ENCODE results near the gene NNAT.
A peak's percentile ranks its signal among the peaks of the same experiment; 100 is the strongest.

Gene NNAT

DNA sequence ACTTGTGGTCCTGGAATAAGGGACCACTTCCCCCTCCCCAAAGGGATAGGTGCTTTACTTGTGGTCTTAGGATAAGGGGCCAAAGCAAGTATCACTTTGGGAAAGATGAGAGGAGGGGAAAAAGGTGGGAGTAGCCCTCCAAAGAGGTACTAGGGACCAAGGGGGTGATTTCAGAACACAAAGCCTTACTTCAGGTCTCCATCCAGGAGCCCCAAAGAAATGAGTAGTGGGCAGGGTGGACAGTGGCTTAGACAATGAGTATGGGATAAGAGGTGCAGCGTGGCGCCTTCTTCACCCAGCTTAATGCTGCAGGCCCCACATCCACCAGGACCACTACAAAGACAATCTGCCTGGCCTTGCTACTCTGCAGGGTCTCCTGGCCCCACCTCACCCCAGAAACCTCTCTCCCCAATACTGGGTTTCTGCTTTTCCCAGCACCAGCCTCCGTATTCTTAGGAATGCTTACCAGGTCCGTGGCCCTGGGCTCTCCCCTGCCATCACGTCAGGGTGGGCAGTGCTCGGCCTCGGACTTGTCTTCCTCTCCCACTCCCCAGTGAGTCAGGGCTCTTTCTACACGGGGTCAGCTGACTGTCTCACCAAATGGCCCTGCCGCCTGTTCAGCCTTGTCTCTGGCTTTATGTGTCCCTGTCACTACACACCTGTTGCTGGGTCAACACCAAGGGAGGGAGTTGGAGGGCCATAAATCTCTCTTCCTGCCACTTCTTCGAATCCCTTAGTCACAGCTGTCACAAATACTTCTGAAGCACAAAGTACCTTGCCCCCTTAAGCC is 3.1 kb downstream of the NNAT start:
- no peak for DNase-seq (ENCODE audit: low read depth in 2 of 2)

GRCh38 chr20:37524859-37525708 is 4.0 kb downstream of the NNAT start:
- DNase-seq (ENCODE audit: low read depth in 2 of 2), result peak in 1 of 2 donors; percentile 12

DNA sequence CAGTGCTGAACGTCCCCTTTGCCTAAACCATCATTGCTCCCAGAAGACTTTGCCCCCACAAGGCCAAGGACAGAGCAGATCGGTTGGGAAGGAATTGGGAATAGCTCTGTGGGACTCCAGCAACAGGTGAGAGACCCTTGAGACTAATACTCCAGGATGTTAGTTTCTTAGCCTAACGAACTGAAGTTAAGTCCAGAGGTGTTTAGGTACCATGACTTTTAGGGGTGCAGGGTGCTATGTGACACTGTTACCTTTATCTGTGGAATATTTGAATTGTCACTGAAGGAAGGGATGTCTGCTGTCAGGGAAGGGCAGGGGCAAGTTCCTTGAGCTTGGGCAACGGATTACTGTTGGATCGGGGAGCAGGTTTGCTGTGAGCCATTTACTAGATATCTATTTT is 4.8 kb downstream of the NNAT start:
- no peak for DNase-seq (ENCODE audit: low read depth in 2 of 2)

GRCh38 chr20:37526238-37526838 is 5.3 kb downstream of the NNAT start:
- DNase-seq (ENCODE audit: low read depth in 2 of 2), result no peak

DNA sequence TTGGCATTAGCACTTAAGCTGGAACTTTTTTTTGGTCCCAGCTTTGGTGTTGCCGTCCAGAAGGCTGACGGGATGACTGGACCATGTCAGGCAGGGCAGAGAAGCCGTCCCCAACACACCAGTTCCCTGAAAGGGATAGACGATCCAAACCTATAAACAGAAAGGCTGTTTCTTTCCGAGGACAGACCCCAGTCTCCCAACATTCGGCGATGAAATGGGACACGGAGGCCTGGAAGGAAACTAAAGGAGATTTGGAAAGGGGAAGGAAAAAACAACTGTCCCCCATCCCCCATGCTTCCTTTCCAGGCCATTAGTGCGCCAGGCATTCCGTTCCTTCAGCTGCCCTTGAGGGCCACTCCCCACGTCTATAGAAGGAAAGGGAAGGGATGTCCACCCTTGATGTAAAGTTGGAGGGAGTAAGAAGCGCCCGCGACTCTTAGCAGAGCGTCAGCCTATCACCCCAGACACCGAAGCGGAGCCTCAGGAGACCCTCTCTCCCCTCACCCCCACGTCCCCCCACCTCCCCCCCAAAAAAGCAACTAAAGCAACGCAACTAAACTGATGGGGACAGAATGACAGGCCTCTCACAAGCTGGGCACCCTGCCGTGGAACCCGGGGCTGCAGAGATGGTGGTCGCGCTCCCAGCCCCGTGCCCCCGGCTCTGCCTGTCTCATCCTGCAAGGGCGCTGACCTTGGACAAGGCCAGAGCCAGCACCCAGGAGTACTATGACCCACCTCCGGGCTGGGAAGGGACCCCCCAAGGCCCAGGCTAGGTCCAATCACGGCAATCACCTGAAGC is 6.0 kb downstream of the NNAT start:
- no peak for DNase-seq (ENCODE audit: low read depth in 2 of 2)

DNA sequence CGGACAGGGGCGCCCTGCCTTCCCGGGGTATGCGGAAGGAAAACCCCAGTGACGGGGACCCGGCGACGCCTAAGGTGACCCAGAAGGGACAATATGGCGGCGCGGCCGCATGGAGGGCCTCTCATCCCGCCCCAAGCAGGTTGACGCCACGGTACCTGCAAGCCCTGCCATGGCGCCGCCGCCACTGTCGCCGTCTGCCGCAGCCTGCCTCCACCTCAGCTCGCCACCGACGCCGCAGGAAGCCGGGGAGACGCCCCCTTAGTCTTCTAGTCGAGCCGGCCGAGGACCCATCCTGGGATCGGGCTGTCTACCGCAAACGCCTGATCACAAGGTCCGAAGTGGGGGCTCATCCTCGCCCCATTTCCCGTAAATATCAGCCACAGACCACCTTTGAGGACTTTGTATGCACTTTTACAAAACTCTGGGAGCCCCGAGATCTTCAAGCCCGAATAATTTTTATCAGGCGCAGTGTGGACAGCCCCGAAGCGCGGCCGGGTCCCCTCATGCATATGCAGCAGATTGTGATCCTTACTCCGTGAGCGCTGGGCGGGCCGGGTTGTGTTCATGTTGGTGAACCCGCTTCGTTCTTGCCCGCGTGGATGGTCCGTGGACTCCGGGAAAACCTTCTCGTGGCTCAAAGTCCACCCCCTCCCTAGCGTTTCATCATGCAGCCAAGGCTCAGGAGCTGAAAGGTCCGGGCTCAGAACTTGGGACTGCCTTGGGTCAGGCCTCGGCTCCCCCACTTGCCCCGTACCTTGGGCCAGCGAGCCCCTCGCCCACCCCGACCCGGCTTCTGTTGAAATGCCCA is 6.8 kb downstream of the NNAT start, which contains the start of gene BLCAP:
BLCAP (minus strand) TSS at position 239 of the 808 bp plus-strand sequence. CDS start 8,702 bp downstream, outside the sequence.
- DNase-seq (ENCODE audit: low read depth in 2 of 2), result peak; percentile 84 to 90

GRCh38 chr20:37528446-37529213 is 7.6 kb downstream of the NNAT start:
- peak in 1 of 2 donors; percentile 14 for DNase-seq (ENCODE audit: low read depth in 2 of 2)

GRCh38 chr20:37529214-37529967 is 8.3 kb downstream of the NNAT start:
- no peak for DNase-seq (ENCODE audit: low read depth in 2 of 2)

DNA sequence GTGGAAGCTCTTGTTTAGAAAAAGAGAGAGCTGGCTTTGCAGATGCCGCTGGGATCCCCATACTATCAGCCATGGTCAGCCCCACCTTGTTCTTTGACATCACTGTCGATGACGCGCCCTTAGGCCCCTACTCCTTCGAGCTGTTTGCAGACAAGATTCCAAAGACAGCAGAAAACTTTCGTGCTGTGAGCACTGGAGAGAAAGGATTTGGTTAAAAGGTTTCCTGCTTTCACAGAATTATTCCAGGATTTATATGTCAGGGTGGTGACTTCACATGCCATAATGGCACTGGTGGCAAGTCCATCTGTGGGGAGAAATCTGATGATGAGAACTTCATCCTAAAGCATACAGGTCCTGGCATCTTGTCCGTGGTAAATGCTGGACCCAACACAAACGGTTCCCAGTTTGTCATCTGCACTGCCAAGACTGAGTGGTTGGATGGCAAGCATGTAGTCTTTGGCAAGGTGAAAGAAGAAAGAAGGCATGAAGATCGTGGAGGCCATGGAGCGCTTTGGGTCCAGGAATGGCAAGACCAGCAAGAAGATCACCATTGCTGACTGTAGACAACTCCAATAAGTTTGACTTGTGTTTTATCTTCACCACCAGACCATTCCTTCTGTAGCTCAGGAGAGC is 9.0 kb downstream of the NNAT start:
- no peak for DNase-seq (ENCODE audit: low read depth in 2 of 2)

DNA sequence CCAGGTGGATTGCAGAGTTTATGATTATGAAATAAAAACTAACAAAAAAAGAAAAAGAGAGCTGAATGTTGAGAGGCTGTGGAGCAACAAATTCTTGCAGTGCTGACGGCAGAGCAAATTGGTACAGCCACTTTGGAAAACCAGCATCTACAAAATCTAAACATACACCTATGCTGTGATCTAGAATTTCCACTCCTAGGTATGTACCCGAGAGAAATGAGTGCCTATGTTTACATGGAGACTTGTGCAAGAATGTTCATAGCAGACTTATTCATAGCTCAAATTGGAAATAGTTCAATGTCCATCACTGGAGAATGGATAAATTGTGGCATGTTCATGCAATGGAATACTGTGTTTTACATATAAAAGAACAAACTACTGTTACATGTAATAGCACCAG is 9.6 kb downstream of the NNAT start:
- no peak for DNase-seq (ENCODE audit: low read depth in 2 of 2)

DNA sequence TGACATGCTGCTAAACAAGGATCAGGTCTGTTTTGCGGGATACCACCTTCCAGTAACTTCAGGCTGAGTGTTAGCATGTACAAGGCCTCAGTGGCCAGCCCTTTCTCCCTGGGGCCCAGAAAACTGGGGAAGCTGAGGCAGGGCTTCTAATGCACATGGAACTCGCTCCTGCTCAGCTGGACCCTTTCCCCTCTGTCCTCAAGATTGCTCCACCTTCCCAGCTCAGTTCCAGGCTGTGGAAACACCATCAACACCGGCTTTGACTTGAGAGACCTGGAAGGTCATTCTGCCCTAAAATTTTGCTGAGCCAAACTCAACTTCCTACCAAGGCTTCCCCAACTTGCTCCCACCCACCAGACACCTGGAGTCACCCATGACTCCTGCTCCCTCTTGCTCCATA is 10.8 kb downstream of the NNAT start:
- no peak for DNase-seq (ENCODE audit: low read depth in 2 of 2)

GRCh38 chr20:37533154-37533715 is 12.2 kb downstream of the NNAT start:
- DNase-seq (ENCODE audit: low read depth in 2 of 2), result no peak

- peak in 1 of 2 donors; percentile 58 for DNase-seq (ENCODE audit: low read depth in 2 of 2)
Measured at GRCh38 chr20:37534401-37535157, 13.5 kb downstream of the NNAT start.

DNA sequence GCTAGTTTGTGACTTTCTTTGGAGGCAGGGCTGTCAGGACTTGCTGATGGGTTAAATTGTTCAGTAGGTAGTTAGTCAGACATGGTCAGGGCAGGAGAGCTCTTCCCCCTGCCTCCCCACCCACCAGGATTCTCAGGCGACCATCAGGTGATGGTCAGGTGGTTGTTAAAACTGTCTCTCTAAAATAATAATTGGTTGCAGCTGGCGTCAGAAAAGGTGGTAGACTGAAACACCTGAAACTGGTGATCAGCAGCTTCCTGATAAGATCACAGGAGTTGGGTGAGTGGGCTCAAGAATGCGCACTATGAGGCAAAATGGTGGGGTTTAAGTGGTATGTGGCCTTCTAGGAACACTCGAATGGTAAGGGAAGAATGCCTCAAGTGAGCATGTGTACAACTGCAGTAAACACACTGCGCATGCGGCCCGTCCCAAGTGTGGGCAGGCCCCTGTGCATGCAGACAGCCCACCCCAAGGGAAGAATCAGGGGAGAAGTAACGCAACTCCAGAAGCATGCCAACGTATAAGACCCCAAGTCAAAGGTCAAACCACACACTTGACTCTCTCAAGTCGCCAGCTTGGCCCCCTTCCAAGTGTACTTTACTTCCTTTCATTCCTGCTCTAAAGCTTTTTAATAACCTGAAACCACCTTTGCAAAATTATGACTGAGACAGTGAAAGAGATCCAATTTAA is 14.5 kb downstream of the NNAT start:
- DNase-seq (ENCODE audit: low read depth in 2 of 2), result no peak

DNA sequence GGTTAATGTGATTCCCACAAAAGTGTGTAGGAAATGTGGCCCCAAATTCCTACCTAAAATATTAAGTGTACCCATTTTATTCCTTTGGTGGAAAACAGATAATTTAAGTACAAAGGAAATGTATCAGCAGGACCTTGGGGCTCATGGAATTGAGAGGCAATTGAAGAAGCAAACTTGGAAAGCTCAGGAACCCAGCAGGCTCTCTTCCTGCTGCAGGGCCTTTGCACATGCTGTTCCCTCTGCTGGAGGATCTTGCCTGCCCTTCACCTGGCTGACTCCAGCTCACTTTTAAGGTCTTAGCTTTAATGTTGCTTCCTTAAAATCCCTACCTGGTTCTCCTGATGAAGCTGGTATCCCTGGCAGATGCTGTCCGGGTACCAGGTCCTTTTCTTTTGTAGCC is 16.5 kb downstream of the NNAT start:
- DNase-seq (ENCODE audit: low read depth in 2 of 2), result no peak

DNA sequence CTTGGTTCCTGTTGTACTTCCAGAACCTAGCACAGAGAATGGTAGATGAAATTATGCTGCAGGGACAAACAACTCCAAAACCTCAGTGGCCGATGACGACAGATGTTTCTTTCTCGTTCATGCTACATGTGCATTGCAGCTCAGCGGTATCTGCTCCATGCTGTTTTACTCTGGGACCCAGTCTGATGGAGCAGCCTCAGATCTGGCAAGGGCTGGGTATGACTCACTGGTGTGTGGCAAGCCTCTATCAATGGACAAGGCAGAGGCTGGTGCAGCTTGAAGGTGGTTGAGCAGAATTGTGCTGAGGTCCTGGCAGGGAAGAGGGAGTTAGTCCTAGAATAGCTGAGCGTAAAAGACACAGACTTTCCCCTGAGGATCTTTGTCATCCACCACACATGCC is 17.0 kb downstream of the NNAT start:
- DNase-seq (ENCODE audit: low read depth in 2 of 2), result no peak

DNA sequence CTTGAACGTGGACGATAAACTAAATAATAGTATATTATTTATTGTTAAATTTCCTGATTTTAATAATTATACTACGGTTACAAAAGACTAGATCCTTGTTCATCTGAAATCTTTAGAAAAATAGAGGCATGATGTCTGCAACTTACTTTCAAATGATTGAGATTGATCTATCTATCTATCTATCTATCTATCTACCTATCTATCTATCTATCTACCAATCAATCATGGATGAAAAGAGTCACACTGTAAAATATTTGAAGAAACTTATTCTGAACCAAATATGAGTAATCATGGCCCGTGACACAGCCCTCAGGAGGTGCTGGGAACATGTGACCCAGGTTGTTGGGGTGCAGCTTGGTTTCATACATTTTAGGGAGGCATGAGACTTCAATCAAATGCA is 18.4 kb downstream of the NNAT start:
- no peak for DNase-seq (ENCODE audit: low read depth in 2 of 2)
